ENCODE data around the gene ADGRG3. TPM values are rescaled to one million over a fixed set of nuclear protein-coding genes. Genes with fewer than 3 reads are reported as not detected.
A peak's percentile ranks its signal among the peaks of the same experiment; 100 is the strongest.
"Not testable (repeated sequence)": the region's sequence is repeated elsewhere in the genome, so short reads cannot be mapped to it uniquely, and the experiment has no call there.

Gene ADGRG3
- total RNA-seq, 1 donor from 2014 or later, result not detected

DNA sequence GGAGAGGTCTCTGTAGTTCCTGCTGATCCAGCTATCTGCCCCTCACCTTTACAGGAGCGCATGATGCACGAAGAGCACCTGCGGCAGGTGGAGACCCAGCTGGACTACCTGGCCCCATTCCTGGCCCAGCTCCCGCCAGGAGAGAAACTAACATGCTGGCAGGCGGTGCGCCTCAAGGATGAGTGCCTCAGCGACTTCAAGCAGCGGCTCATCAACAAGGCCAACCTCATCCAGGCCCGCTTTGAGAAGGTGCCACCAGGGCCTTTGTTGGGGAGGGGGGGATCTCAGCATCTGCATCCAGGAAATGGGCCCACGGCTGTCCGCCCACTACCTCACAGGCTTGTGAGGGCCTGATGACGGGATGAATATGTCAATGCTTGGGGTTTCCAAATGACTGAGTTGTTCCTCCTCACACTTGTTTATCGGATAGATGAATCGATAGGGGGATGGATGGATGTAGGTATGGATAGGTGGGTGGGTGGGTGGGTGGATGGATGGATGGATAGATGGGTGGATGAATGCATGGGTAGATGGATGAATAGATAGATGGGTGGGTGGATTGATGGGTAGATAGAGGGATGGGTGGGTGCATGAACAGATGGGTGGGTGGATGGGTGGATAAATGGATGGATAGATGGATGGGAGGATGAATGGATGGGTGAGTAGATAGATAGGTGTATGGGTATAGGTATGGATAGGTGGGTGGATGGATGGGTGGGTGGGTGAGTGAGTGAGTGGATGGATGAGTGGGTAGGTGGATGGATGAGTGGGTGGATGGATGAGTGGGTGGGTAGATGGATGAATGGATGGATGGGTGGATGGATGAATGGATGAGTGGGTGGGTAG is 60.5 kb downstream of the ADGRG3 start:
- Mint-ChIP-seq H3K9me3 (ENCODE audit: low read depth) (peaks cover 4% of the 10 kb centered on the region), H3K4me1 (ENCODE audit: low read depth) (no peaks in the 10 kb centered on the region), H3K4me3 (ENCODE audit: unreplicated experiment) (no peak overlapping the region), H3K27ac (ENCODE audit: unreplicated experiment) (no peak overlapping the region), H3K36me3 (ENCODE audit: low read depth) (no peaks in the 10 kb centered on the region), H3K27me3 (ENCODE audit: low read depth) (no peaks in the 10 kb centered on the region)
- TF ChIP-seq, protein P1, sequence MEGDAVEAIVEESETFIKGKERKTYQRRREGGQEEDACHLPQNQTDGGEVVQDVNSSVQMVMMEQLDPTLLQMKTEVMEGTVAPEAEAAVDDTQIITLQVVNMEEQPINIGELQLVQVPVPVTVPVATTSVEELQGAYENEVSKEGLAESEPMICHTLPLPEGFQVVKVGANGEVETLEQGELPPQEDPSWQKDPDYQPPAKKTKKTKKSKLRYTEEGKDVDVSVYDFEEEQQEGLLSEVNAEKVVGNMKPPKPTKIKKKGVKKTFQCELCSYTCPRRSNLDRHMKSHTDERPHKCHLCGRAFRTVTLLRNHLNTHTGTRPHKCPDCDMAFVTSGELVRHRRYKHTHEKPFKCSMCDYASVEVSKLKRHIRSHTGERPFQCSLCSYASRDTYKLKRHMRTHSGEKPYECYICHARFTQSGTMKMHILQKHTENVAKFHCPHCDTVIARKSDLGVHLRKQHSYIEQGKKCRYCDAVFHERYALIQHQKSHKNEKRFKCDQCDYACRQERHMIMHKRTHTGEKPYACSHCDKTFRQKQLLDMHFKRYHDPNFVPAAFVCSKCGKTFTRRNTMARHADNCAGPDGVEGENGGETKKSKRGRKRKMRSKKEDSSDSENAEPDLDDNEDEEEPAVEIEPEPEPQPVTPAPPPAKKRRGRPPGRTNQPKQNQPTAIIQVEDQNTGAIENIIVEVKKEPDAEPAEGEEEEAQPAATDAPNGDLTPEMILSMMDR (IDR thresholded peaks at IDR 0.05), result no peak
- DNase-seq (ENCODE audit: low spot score), result peak; percentile 73

DNA sequence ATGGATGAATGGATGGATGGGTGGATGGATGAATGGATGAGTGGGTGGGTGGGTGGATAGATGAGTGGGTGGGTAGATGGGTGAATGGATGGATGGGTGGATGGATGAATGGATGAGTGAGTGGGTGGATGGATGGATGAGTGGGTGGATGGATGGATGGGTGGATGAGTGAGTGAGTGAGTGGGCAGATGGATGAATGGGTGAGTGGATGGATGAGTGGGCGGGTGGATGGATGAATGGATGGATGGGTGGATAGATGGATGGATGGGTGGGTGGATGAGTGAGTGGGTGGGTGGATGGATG is 61.0 kb downstream of the ADGRG3 start:
- H3K9me3 Mint-ChIP-seq (ENCODE audit: low read depth), result peaks cover 4% of the 10 kb centered on the region
- H3K36me3 Mint-ChIP-seq (ENCODE audit: low read depth), result no peaks in the 10 kb centered on the region
- H3K4me3 Mint-ChIP-seq (ENCODE audit: unreplicated experiment), result no peak overlapping the region
- H3K4me1 Mint-ChIP-seq (ENCODE audit: low read depth), result no peaks in the 10 kb centered on the region
- H3K27ac Mint-ChIP-seq (ENCODE audit: unreplicated experiment), result no peak overlapping the region
- no peaks in the 10 kb centered on the region for H3K27me3 Mint-ChIP-seq (ENCODE audit: low read depth)
- DNase-seq (ENCODE audit: low spot score), result peak; percentile 17
- TF ChIP-seq, protein P1 (IDR thresholded peaks at IDR 0.05), result no peak

DNA sequence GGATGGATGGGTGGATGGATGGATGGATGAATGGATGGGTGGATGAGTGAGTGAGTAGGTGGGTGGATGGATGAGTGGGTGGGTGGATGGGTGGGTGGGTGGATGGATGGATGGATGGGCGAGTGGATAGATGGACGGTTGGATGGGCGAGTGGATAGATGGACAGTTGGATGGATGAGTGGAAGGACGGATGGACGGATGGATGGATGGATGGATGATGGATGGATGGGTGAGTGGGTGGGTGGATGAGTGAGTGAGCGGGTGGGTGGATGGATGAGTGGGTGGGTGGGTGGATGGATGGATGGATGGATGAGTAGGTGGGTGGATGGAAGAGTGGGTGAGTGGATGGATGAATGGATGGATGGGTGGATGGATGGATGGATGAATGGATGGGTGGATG is 61.7 kb downstream of the ADGRG3 start:
- H3K36me3 Mint-ChIP-seq (ENCODE audit: low read depth); H3K4me3 Mint-ChIP-seq (ENCODE audit: unreplicated experiment); H3K9me3 Mint-ChIP-seq (ENCODE audit: low read depth); H3K27me3 Mint-ChIP-seq (ENCODE audit: low read depth); H3K27ac Mint-ChIP-seq (ENCODE audit: unreplicated experiment); H3K4me1 Mint-ChIP-seq (ENCODE audit: low read depth): not testable (repeated sequence)
- DNase-seq (ENCODE audit: low spot score), result peak; percentile 28

DNA sequence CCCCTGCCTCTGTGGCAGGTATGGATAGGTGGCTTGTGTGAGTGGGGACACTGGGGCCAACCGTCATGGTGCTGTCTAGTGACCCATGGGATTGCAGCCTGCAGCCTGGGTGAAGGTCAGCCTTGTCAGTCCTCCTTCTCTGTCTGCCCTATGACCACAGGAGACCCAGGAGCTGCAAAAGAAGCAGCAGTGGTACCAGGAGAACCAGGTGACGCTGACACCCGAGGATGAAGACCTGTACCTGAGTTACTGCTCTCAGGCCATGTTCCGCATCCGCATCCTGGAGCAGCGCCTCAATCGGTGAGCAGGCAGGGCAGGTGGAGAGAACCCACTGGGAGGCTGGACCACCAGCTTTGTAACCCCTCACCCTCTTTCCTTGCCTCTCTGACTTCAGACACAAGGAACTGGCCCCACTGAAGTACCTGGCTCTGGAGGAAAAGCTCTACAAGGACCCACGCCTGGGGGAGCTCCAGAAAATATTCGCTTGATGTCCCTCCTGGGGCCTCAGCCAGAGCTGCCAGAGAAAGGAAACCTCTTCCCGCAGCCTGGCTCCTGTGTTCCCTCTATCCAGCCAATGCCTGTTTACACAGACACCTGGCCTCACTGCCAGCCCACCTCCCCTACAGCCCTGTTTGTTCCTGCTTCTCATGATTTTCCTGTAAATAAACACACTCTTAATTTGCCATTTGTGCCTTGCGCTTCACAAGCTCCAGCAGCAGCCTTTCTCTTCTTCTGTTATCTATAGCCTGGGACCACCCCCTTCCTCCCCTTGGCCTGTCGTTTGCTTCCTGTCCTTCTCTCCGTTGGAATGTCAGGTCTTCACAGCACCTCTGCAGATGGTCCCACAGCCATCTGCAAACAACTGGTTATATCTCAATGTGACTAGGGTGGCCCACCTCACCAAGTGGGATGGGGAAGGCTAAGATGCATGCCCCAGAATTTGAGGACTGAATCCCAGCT is 62.9 kb downstream of the ADGRG3 start:
- peaks cover 4% of the 10 kb centered on the region for H3K9me3 Mint-ChIP-seq (ENCODE audit: low read depth)
- no peaks in the 10 kb centered on the region for H3K27me3 Mint-ChIP-seq (ENCODE audit: low read depth)
- peaks cover 10% of the 10 kb centered on the region for H3K4me1 Mint-ChIP-seq (ENCODE audit: low read depth)
- peak; percentile 42 for DNase-seq (ENCODE audit: low spot score)
- H3K4me3 Mint-ChIP-seq (ENCODE audit: unreplicated experiment), result no peak overlapping the region
- TF ChIP-seq, protein P1 (IDR thresholded peaks at IDR 0.05), result no peak
- no peak overlapping the region for H3K27ac Mint-ChIP-seq (ENCODE audit: unreplicated experiment)
- H3K36me3 Mint-ChIP-seq (ENCODE audit: low read depth), result no peaks in the 10 kb centered on the region

DNA sequence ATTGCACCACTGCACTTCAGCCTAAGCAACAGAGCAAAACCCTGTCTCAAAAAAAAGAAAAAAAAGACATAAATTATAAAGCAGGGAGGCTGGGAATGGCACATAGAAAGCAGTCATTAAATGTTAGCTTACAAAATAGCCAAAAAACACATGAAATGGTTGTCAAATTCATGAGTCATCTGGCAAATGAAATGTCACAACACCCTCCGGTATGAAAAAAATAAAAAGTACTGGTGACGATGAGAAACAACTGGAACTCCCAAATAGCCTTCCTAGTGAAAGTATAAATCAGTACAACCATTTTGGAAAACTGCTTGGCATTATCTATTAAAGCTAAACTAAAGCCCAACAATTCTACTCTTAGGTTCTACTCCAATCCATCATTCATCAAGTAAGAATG is 63.9 kb downstream of the ADGRG3 start:
- H3K36me3 Mint-ChIP-seq (ENCODE audit: low read depth), result no peaks in the 10 kb centered on the region
- no peak overlapping the region for H3K4me3 Mint-ChIP-seq (ENCODE audit: unreplicated experiment)
- peaks cover 20% of the 10 kb centered on the region for H3K4me1 Mint-ChIP-seq (ENCODE audit: low read depth)
- no peak for DNase-seq (ENCODE audit: low spot score)
- TF ChIP-seq, protein P1 (IDR thresholded peaks at IDR 0.05), result no peak
- H3K27me3 Mint-ChIP-seq (ENCODE audit: low read depth), result no peaks in the 10 kb centered on the region
- peaks cover 4% of the 10 kb centered on the region for H3K9me3 Mint-ChIP-seq (ENCODE audit: low read depth)
- H3K27ac Mint-ChIP-seq (ENCODE audit: unreplicated experiment), result no peak overlapping the region
